T-cell (primary cell): ENCODE measurements around the gene NOC2L. TPM values are rescaled to one million over a fixed set of nuclear protein-coding genes. Genes with fewer than 3 reads are reported as not detected.

Experiments
- ATAC-seq, 4 experiments: fragments of 200-7000 bp in 3 of 4; fragments of 150-1000 bp in 1 of 4; cut with Tn5 transposase; replicated peaks in 1 of 4; 1 replicate in 3 of 4; 2 replicates in 1 of 4; pipeline ENCODE4 v1.10.0; 2021; ENCODE audit warnings: moderate library complexity in 3 of 4, mild to moderate bottlenecking in 2 of 4, moderate number of reproducible peaks in 1 of 4
- CTCF ChIA-PET, 2 donors: fragments of 300-600 bp; sonication (Branson Sonifier 250); formaldehyde crosslinking; loops; one replicate each; lab custom pipeline; 2022; ENCODE audit warnings: antibody characterized with exemption in 2 of 2; lab: Charles Lee
- POLR2A ChIA-PET, 2 donors: fragments of 300-600 bp; sonication (Branson Sonifier 250); formaldehyde crosslinking; loops; one replicate each; lab custom pipeline; 2022; ENCODE audit warnings: antibody characterized with exemption in 2 of 2; lab: Charles Lee
- DNase-seq, 35 experiments: peaks; one replicate each; pipeline versions ENCODE4 v3.0.0 to v3.0.0-alpha.2; 2013 to 2023
- H3K27ac ChIP-seq: one replicate; pipeline ENCODE4 v1.5.1; 2013; ENCODE audit warnings: low read length
- H3K27me3 ChIP-seq, 2 experiments: replicated peaks in 1 of 2; 1 replicate in 1 of 2; 2 replicates in 1 of 2; pipeline versions ENCODE4 v1.6.1 to v1.7.0; 2013; ENCODE audit warnings: low read length in 1 of 2, mixed read lengths in 1 of 2; ENCODE audit not compliant: control insufficient read depth in 2 of 2, insufficient read depth in 2 of 2; ENCODE audit errors: extremely low read depth in 1 of 2
- H3K36me3 ChIP-seq, 2 donors: 1 replicate in 1 of 2; 2 replicates in 1 of 2; pipeline versions ENCODE4 v1.6.1 to v1.7.0; 2013; ENCODE audit warnings: low read length in 1 of 2; ENCODE audit not compliant: control insufficient read depth in 2 of 2, insufficient read depth in 1 of 2; ENCODE audit errors: extremely low read depth in 1 of 2
- H3K4me1 ChIP-seq, 2 experiments: 1 replicate in 1 of 2; 2 replicates in 1 of 2; pipeline versions ENCODE4 v1.6.1 to v1.7.0; 2013; ENCODE audit warnings: low read length in 2 of 2, mixed read lengths in 1 of 2; ENCODE audit not compliant: insufficient read depth in 2 of 2, control insufficient read depth in 1 of 2; ENCODE audit errors: extremely low read depth in 1 of 2
- H3K4me3 ChIP-seq, 2 donors: 1 replicate in 1 of 2; 2 replicates in 1 of 2; pipeline versions ENCODE4 v1.5.1 to v1.7.0; 2013; ENCODE audit warnings: mild to moderate bottlenecking in 2 of 2, low read length in 1 of 2, moderate library complexity in 1 of 2; ENCODE audit not compliant: control insufficient read depth in 1 of 2; ENCODE audit errors: extremely low read depth in 1 of 2
- H3K9me3 ChIP-seq: 2 replicates; pipeline ENCODE4 v1.7.0; 2013
- H3K27ac Mint-ChIP-seq, 2 donors: one replicate each; pipeline ENCODE4 v1.8.0; 2020 to 2021; ENCODE audit warnings: mild to moderate bottlenecking in 2 of 2, mixed read lengths in 2 of 2
- H3K27me3 Mint-ChIP-seq, 2 donors: one replicate each; pipeline ENCODE4 v1.8.0; 2021 to 2022; ENCODE audit warnings: mixed read lengths in 2 of 2
- H3K36me3 Mint-ChIP-seq: one replicate; pipeline ENCODE4 v1.8.0; 2021; ENCODE audit warnings: mixed read lengths
- H3K4me1 Mint-ChIP-seq, 3 donors: one replicate each; pipeline ENCODE4 v1.8.0; 2020 to 2022; ENCODE audit warnings: mixed read lengths in 3 of 3, mild to moderate bottlenecking in 1 of 3
- H3K4me3 Mint-ChIP-seq, 3 donors: one replicate each; pipeline ENCODE4 v1.8.0; 2020 to 2022; ENCODE audit warnings: mild to moderate bottlenecking in 3 of 3, mixed read lengths in 3 of 3, moderate library complexity in 3 of 3
- H3K9me3 Mint-ChIP-seq, 3 donors: one replicate each; pipeline ENCODE4 v1.8.0; 2020 to 2022; ENCODE audit warnings: mixed read lengths in 3 of 3
- WGBS: methylation state at CpG from one replicate; pipeline ENCODE4 v1.1.5; 2013; ENCODE audit warnings: missing lambda C conversion rate; ENCODE audit not compliant: insufficient coverage; 5-methylcytosine and 5-hydroxymethylcytosine counted together
- total RNA-seq, 35 experiments: library from RNA in 6 of 35; stranded (reverse) in 6 of 35; fragments of 120-200 nt in 1 of 35; gene quantifications; one replicate each; pipeline versions ENCODE4 v1.2.1 to v1.2.4 and lab custom pipeline; 2013 to 2026

The NOC2L gene
- total RNA-seq, 5 donors from 2014 or later (not counting 1 experiment from before 2014, with no cell fraction given), result 58.7 to 92.2 (median 83.4) TPM

- ChIA-PET POLR2A (interaction anchor here in 1 of 2 donors (0.6 kb wide), 1 partner anchor 553 kb away, joined by 9 read pairs; no protein-coding TSS in a partner anchor), CTCF (no interaction called here)
- peak overlapping the region in 1 of 2 donors; percentile 39 for H3K27ac Mint-ChIP-seq
- peaks cover 0 to 29% of the 10 kb centered on the region in 2 experiments for H3K27me3 ChIP-seq
- H3K9me3 Mint-ChIP-seq, result no peaks in the 10 kb centered on the region
- ATAC-seq, result no peak
- peaks cover 3 to 7% of the 10 kb centered on the region in 2 donors for H3K27me3 Mint-ChIP-seq
- 94% methylated on average over 27 of the region's 29 CpGs for WGBS
- no peak overlapping the region for H3K27ac ChIP-seq
- peaks cover 6 to 19% of the 10 kb centered on the region in 2 experiments for H3K4me1 ChIP-seq
- peaks cover 38% of the 10 kb centered on the region for H3K36me3 Mint-ChIP-seq
- peaks cover 20 to 46% of the 10 kb centered on the region in 2 donors for H3K36me3 ChIP-seq
- H3K4me3 ChIP-seq, result no peak overlapping the region
- DNase-seq, result no peak
- no peak overlapping the region for H3K4me3 Mint-ChIP-seq
- H3K4me1 Mint-ChIP-seq, result peaks cover 5 to 8% (median 5%) of the 10 kb centered on the region in 3 donors
- no peaks in the 10 kb centered on the region for H3K9me3 ChIP-seq
Measured at GRCh38 chr1:945688-946556, 13.1 kb downstream of the NOC2L start.

- H3K4me1 Mint-ChIP-seq, result peaks cover 5 to 12% (median 9%) of the 10 kb centered on the region in 3 donors
- no peak overlapping the region for H3K27ac Mint-ChIP-seq
- H3K27me3 Mint-ChIP-seq, result peaks cover 3 to 12% of the 10 kb centered on the region in 2 donors
- Histone ChIP-seq H3K27ac (no peak overlapping the region), H3K27me3 (peaks cover 0 to 40% of the 10 kb centered on the region in 2 experiments), H3K4me3 (no peak overlapping the region), H3K36me3 (peaks cover 16 to 35% of the 10 kb centered on the region in 2 donors), H3K9me3 (no peaks in the 10 kb centered on the region), H3K4me1 (peaks cover 11 to 30% of the 10 kb centered on the region in 2 experiments)
- DNase-seq (no peak), ATAC-seq (no peak)
- ChIA-PET POLR2A (no interaction called here), CTCF (no interaction called here)
- 88% methylated on average over 17 of the region's 28 CpGs for WGBS
- no peak overlapping the region for H3K4me3 Mint-ChIP-seq
- H3K9me3 Mint-ChIP-seq, result no peaks in the 10 kb centered on the region
- H3K36me3 Mint-ChIP-seq, result peaks cover 27% of the 10 kb centered on the region
Measured at GRCh38 chr1:944341-945325, 14.4 kb downstream of the NOC2L start.

GRCh38 chr1:943545-944340 is 15.3 kb downstream of the NOC2L start:
- H3K4me3 ChIP-seq, result no peak overlapping the region
- DNase-seq (no peak), ATAC-seq (no peak)
- peaks cover 11 to 32% of the 10 kb centered on the region in 2 experiments for H3K4me1 ChIP-seq
- H3K27me3 Mint-ChIP-seq, result peaks cover 7 to 19% of the 10 kb centered on the region in 2 donors
- peaks cover 5 to 12% (median 9%) of the 10 kb centered on the region in 3 donors for H3K4me1 Mint-ChIP-seq
- H3K9me3 Mint-ChIP-seq, result no peaks in the 10 kb centered on the region
- H3K36me3 Mint-ChIP-seq, result peaks cover 21% of the 10 kb centered on the region
- 91% methylated on average over 17 of the region's 27 CpGs for WGBS
- no peak overlapping the region for H3K4me3 Mint-ChIP-seq
- peaks cover 16 to 26% of the 10 kb centered on the region in 2 donors for H3K36me3 ChIP-seq
- no peak overlapping the region for H3K27ac ChIP-seq
- H3K27me3 ChIP-seq, result peaks cover 0 to 49% of the 10 kb centered on the region in 2 experiments
- CTCF ChIA-PET, result no interaction called here
- POLR2A ChIA-PET, result no interaction called here
- H3K27ac Mint-ChIP-seq, result no peak overlapping the region
- H3K9me3 ChIP-seq, result no peaks in the 10 kb centered on the region

- peaks cover 15 to 18% of the 10 kb centered on the region in 2 donors for H3K36me3 ChIP-seq
- CTCF ChIA-PET, result no interaction called here
- peaks cover 5 to 12% (median 9%) of the 10 kb centered on the region in 3 donors for H3K4me1 Mint-ChIP-seq
- POLR2A ChIA-PET, result no interaction called here
- H3K4me1 ChIP-seq, result peaks cover 11 to 32% of the 10 kb centered on the region in 2 experiments
- H3K36me3 Mint-ChIP-seq, result peaks cover 20% of the 10 kb centered on the region
- H3K9me3 ChIP-seq, result no peaks in the 10 kb centered on the region
- no peak overlapping the region for H3K27ac Mint-ChIP-seq
- WGBS, result 17% methylated on average over 10 of the region's 27 CpGs
- no peak for DNase-seq
- peak overlapping the region in 1 of 3 donors; percentile 6 for H3K4me3 Mint-ChIP-seq
- H3K9me3 Mint-ChIP-seq, result no peaks in the 10 kb centered on the region
- ATAC-seq, result peak in 2 of 4 experiments; percentile 1 to 15
- peaks cover 11 to 26% of the 10 kb centered on the region in 2 donors for H3K27me3 Mint-ChIP-seq
- H3K27me3 ChIP-seq, result peaks cover 0 to 56% of the 10 kb centered on the region in 2 experiments
- H3K27ac ChIP-seq, result no peak overlapping the region
- H3K4me3 ChIP-seq, result no peak overlapping the region
Measured at GRCh38 chr1:942864-943533, 16.1 kb downstream of the NOC2L start.

GRCh38 chr1:942411-942821 is 16.6 kb downstream of the NOC2L start:
- Mint-ChIP-seq H3K9me3 (no peaks in the 10 kb centered on the region), H3K27me3 (peaks cover 15 to 30% of the 10 kb centered on the region in 2 donors), H3K36me3 (peaks cover 19% of the 10 kb centered on the region), H3K27ac (no peak overlapping the region), H3K4me1 (peaks cover 5 to 12% (median 9%) of the 10 kb centered on the region in 3 donors), H3K4me3 (peak overlapping the region in 1 of 3 donors; percentile 6)
- CTCF ChIA-PET, result no interaction called here
- ATAC-seq (peak in 3 of 4 experiments; percentile 12 to 15 (median 14)), DNase-seq (no peak)
- Histone ChIP-seq H3K27me3 (peaks cover 0 to 62% of the 10 kb centered on the region in 2 experiments), H3K4me1 (peaks cover 11 to 32% of the 10 kb centered on the region in 2 experiments), H3K9me3 (no peaks in the 10 kb centered on the region), H3K27ac (no peak overlapping the region), H3K4me3 (no peak overlapping the region), H3K36me3 (peaks cover 9 to 12% of the 10 kb centered on the region in 2 donors)
- POLR2A ChIA-PET, result no interaction called here
- 1% methylated on average over 48 of the region's 48 CpGs for WGBS
